ENCODE measurements around the gene PDPN.

Gene PDPN

GRCh38 chr1:13616234-13616633 lies 32.6 kb downstream of the PDPN start:
- DNase-seq (ENCODE audit: low read depth in 1 of 2, low spot score in 1 of 2): no peak

- DNase-seq (ENCODE audit: low read depth in 1 of 2, low spot score in 1 of 2): no peak
Observed at GRCh38 chr1:13617108-13617507, 33.5 kb downstream of the PDPN start.

GRCh38 chr1:13617773-13618172 lies 34.1 kb downstream of the PDPN start:
- no peak for DNase-seq (ENCODE audit: low read depth in 1 of 2, low spot score in 1 of 2)

- no peak for DNase-seq (ENCODE audit: low read depth in 1 of 2, low spot score in 1 of 2)
Observed at GRCh38 chr1:13618483-13618882, 34.9 kb downstream of the PDPN start.

- no peak for DNase-seq (ENCODE audit: low read depth in 1 of 2, low spot score in 1 of 2)
Observed at GRCh38 chr1:13619909-13620308, 36.3 kb downstream of the PDPN start.

GRCh38 chr1:13620825-13621224 lies 37.2 kb downstream of the PDPN start:
- no peak for DNase-seq (ENCODE audit: low read depth in 1 of 2, low spot score in 1 of 2)

GRCh38 chr1:13622446-13622845 lies 38.8 kb downstream of the PDPN start:
- DNase-seq (ENCODE audit: low read depth in 1 of 2, low spot score in 1 of 2): no peak

GRCh38 chr1:13623021-13623637 lies 39.5 kb downstream of the PDPN start:
- DNase-seq (ENCODE audit: low read depth in 1 of 2, low spot score in 1 of 2): no peak

GRCh38 chr1:13624526-13624925 lies 40.9 kb downstream of the PDPN start:
- no peak for DNase-seq (ENCODE audit: low read depth in 1 of 2, low spot score in 1 of 2)

- DNase-seq (ENCODE audit: low read depth in 1 of 2, low spot score in 1 of 2): no peak
Observed at GRCh38 chr1:13627127-13627526, 43.5 kb downstream of the PDPN start.

GRCh38 chr1:13628218-13628617 lies 44.6 kb downstream of the PDPN start:
- DNase-seq (ENCODE audit: low read depth in 1 of 2, low spot score in 1 of 2): no peak

- DNase-seq (ENCODE audit: low read depth in 1 of 2, low spot score in 1 of 2): no peak
Observed at GRCh38 chr1:13628711-13629110, 45.1 kb downstream of the PDPN start.

- no peak for DNase-seq (ENCODE audit: low read depth in 1 of 2, low spot score in 1 of 2)
Observed at GRCh38 chr1:13642306-13643004, 58.8 kb downstream of the PDPN start.

GRCh38 chr1:13643017-13643416 lies 59.4 kb downstream of the PDPN start:
- DNase-seq (ENCODE audit: low read depth in 1 of 2, low spot score in 1 of 2): no peak

- DNase-seq (ENCODE audit: low read depth in 1 of 2, low spot score in 1 of 2): no peak
Observed at GRCh38 chr1:13646521-13646920, 62.9 kb downstream of the PDPN start.

GRCh38 chr1:13651279-13651678 lies 67.6 kb downstream of the PDPN start:
- no peak for DNase-seq (ENCODE audit: low read depth in 1 of 2, low spot score in 1 of 2)

- no peak for DNase-seq (ENCODE audit: low read depth in 1 of 2, low spot score in 1 of 2)
Observed at GRCh38 chr1:13652238-13652637, 68.6 kb downstream of the PDPN start.

GRCh38 chr1:13661539-13661938 lies 77.9 kb downstream of the PDPN start:
- DNase-seq (ENCODE audit: low read depth in 1 of 2, low spot score in 1 of 2): no peak

GRCh38 chr1:13662493-13662892 lies 78.9 kb downstream of the PDPN start:
- DNase-seq (ENCODE audit: low read depth in 1 of 2, low spot score in 1 of 2): no peak

- DNase-seq (ENCODE audit: low read depth in 1 of 2, low spot score in 1 of 2): no peak
Observed at GRCh38 chr1:13663969-13664368, 80.3 kb downstream of the PDPN start.

GRCh38 chr1:13664451-13664850 lies 80.8 kb downstream of the PDPN start:
- no peak for DNase-seq (ENCODE audit: low read depth in 1 of 2, low spot score in 1 of 2)

- no peak for DNase-seq (ENCODE audit: low read depth in 1 of 2, low spot score in 1 of 2)
Observed at GRCh38 chr1:13666317-13666716, 82.7 kb downstream of the PDPN start.
